ENCODE measurements around the gene BGN.

DNA sequence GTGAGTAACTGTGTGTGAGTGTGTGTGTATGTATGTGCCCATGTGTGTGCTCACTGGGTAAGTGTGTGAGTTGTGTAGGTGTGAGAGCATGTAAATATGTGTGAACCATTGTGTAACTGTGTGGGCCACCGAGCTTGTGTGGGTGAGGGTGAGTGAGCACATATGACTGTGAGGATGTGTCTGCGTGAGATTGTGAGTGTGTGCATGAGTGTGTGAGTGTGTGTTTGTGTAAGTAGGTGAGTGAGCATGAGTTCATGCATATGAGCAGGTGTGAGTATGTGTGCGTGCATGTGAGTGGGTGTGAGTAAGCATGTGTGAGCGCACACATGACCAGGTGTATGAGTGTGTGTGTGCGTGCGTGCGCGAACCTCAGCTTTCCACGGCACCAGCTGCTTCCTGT is 21.3 kb downstream of the BGN start:
- TF ChIP-seq ZNF664 (tag by site-specific recombination; IDR thresholded peaks at IDR 0.05) (no peak), ZNF214 (tag by site-specific recombination; IDR thresholded peaks at IDR 0.05; ENCODE audit: borderline replicate concordance) (no peak), ZNF155 (tag by site-specific recombination; IDR thresholded peaks at IDR 0.05) (no peak), MEIS1 (CRISPR knock-in tag; IDR thresholded peaks at IDR 0.05; ENCODE audit: borderline replicate concordance) (no peak), ZNF211 (tag by site-specific recombination; IDR thresholded peaks at IDR 0.05; ENCODE audit: low read depth) (no peak), ZBTB20 (tag by site-specific recombination; IDR thresholded peaks at IDR 0.05) (peak; percentile 9; the same call in 1 of the 2 replicates), YY1 (tag by site-specific recombination; IDR thresholded peaks at IDR 0.05) (no peak)
- TF ChIP-seq, protein P1, sequence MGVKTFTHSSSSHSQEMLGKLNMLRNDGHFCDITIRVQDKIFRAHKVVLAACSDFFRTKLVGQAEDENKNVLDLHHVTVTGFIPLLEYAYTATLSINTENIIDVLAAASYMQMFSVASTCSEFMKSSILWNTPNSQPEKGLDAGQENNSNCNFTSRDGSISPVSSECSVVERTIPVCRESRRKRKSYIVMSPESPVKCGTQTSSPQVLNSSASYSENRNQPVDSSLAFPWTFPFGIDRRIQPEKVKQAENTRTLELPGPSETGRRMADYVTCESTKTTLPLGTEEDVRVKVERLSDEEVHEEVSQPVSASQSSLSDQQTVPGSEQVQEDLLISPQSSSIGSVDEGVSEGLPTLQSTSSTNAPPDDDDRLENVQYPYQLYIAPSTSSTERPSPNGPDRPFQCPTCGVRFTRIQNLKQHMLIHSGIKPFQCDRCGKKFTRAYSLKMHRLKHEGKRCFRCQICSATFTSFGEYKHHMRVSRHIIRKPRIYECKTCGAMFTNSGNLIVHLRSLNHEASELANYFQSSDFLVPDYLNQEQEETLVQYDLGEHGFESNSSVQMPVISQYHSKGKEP (tag by site-specific recombination; IDR thresholded peaks at IDR 0.05): no peak
- TF ChIP-seq, protein P2, sequence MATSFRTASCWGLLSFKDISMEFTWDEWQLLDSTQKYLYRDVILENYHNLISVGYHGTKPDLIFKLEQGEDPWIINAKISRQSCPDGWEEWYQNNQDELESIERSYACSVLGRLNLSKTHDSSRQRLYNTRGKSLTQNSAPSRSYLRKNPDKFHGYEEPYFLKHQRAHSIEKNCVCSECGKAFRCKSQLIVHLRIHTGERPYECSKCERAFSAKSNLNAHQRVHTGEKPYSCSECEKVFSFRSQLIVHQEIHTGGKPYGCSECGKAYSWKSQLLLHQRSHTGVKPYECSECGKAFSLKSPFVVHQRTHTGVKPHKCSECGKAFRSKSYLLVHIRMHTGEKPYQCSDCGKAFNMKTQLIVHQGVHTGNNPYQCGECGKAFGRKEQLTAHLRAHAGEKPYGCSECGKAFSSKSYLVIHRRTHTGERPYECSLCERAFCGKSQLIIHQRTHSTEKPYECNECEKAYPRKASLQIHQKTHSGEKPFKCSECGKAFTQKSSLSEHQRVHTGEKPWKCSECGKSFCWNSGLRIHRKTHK (tag by site-specific recombination; IDR thresholded peaks at IDR 0.05): no peak
- TF ChIP-seq, protein P3, sequence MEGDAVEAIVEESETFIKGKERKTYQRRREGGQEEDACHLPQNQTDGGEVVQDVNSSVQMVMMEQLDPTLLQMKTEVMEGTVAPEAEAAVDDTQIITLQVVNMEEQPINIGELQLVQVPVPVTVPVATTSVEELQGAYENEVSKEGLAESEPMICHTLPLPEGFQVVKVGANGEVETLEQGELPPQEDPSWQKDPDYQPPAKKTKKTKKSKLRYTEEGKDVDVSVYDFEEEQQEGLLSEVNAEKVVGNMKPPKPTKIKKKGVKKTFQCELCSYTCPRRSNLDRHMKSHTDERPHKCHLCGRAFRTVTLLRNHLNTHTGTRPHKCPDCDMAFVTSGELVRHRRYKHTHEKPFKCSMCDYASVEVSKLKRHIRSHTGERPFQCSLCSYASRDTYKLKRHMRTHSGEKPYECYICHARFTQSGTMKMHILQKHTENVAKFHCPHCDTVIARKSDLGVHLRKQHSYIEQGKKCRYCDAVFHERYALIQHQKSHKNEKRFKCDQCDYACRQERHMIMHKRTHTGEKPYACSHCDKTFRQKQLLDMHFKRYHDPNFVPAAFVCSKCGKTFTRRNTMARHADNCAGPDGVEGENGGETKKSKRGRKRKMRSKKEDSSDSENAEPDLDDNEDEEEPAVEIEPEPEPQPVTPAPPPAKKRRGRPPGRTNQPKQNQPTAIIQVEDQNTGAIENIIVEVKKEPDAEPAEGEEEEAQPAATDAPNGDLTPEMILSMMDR (tag by site-specific recombination; IDR thresholded peaks at IDR 0.05): no peak
- TF ChIP-seq, protein P4, sequence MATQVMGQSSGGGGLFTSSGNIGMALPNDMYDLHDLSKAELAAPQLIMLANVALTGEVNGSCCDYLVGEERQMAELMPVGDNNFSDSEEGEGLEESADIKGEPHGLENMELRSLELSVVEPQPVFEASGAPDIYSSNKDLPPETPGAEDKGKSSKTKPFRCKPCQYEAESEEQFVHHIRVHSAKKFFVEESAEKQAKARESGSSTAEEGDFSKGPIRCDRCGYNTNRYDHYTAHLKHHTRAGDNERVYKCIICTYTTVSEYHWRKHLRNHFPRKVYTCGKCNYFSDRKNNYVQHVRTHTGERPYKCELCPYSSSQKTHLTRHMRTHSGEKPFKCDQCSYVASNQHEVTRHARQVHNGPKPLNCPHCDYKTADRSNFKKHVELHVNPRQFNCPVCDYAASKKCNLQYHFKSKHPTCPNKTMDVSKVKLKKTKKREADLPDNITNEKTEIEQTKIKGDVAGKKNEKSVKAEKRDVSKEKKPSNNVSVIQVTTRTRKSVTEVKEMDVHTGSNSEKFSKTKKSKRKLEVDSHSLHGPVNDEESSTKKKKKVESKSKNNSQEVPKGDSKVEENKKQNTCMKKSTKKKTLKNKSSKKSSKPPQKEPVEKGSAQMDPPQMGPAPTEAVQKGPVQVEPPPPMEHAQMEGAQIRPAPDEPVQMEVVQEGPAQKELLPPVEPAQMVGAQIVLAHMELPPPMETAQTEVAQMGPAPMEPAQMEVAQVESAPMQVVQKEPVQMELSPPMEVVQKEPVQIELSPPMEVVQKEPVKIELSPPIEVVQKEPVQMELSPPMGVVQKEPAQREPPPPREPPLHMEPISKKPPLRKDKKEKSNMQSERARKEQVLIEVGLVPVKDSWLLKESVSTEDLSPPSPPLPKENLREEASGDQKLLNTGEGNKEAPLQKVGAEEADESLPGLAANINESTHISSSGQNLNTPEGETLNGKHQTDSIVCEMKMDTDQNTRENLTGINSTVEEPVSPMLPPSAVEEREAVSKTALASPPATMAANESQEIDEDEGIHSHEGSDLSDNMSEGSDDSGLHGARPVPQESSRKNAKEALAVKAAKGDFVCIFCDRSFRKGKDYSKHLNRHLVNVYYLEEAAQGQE (tag by site-specific recombination; IDR thresholded peaks at IDR 0.05): no peak
